ENCODE data around the gene ATXN7L3B. TPM values are rescaled to one million over a fixed set of nuclear protein-coding genes. Genes with fewer than 3 reads are reported as not detected.

ATXN7L3B gene
- total and polyA plus RNA-seq, 2 experiments from 2014 or later, result 14.0 to 40.8 TPM

DNA sequence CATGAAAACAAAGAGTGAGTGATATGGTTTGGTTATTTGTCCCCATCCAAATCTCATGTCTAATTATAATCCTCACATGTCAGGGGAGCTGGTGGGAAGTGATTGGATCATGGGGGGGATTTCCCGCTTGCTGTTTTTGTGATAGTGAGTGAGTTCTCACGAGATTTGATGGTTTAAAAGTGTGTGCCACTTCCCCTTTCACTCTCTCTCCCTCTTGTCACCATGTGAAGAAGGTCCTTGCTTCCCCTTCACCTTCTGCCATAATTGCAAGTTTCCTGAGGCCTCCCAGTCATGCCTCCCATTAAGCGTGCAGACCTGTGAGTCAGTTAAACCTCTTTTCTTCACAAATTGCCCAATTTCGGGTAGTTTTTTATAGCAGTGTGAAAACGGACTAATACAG, 2.1 kb upstream of the ATXN7L3B start:
- H3K27me3 Mint-ChIP-seq (ENCODE audit: insufficient read depth, low read depth, poor library complexity), result peaks cover 8% of the 10 kb centered on the region

DNA sequence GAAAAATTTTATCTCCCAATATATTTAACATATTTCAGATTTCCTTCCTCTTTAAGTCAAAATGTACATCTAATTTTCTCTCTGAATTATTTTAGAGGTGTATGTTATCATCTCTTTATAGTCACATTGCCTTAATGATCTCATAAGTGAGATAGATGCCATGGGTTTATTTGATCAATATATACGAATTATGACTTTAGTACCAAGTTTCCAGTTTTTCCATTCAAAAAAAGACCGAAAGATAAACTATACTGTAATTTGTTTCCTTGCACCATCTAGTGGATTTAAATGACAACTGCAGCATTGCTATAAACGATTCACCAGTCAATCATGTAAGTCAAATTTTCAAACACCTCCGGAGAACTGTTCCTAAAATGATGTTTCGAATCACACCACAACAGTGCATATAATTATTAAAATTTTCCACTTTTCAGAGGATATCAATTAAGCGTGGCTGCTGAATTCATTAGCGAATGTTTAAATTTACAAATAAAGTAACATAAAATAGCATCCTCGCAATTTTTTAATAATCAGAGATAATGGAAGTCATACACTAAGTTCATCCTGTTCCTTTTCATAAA, 419 bp upstream of the ATXN7L3B start:
- H3K4me3 ChIP-seq, result peak overlapping the region; percentile 87
- no peaks in the 10 kb centered on the region for H3K27me3 ChIP-seq (ENCODE audit: insufficient read depth)
- 0 out of 2 replicates have a peak overlapping the region, but pooled peaks have one; percentile 15 for H2AFZ ChIP-seq
- Mint-ChIP-seq H3K4me3 (peak overlapping the region; percentile 99), H3K27ac (peak overlapping the region; percentile 99), H3K9me3 (no peaks in the 10 kb centered on the region), H3K27me3 (ENCODE audit: insufficient read depth, low read depth, poor library complexity) (peaks cover 8% of the 10 kb centered on the region), H3K36me3 (ENCODE audit: low read depth) (peaks cover 32% of the 10 kb centered on the region), H3K4me1 (peaks cover 41% of the 10 kb centered on the region)
- peak overlapping the region; percentile 78 for H3K27ac ChIP-seq (ENCODE audit: low read depth)
- no peaks in the 10 kb centered on the region for H3K36me3 ChIP-seq (ENCODE audit: insufficient read depth)
- peaks cover 5% of the 10 kb centered on the region for H3F3A ChIP-seq (replicated peaks; ENCODE audit: low read depth)
- TF ChIP-seq, protein P1, sequence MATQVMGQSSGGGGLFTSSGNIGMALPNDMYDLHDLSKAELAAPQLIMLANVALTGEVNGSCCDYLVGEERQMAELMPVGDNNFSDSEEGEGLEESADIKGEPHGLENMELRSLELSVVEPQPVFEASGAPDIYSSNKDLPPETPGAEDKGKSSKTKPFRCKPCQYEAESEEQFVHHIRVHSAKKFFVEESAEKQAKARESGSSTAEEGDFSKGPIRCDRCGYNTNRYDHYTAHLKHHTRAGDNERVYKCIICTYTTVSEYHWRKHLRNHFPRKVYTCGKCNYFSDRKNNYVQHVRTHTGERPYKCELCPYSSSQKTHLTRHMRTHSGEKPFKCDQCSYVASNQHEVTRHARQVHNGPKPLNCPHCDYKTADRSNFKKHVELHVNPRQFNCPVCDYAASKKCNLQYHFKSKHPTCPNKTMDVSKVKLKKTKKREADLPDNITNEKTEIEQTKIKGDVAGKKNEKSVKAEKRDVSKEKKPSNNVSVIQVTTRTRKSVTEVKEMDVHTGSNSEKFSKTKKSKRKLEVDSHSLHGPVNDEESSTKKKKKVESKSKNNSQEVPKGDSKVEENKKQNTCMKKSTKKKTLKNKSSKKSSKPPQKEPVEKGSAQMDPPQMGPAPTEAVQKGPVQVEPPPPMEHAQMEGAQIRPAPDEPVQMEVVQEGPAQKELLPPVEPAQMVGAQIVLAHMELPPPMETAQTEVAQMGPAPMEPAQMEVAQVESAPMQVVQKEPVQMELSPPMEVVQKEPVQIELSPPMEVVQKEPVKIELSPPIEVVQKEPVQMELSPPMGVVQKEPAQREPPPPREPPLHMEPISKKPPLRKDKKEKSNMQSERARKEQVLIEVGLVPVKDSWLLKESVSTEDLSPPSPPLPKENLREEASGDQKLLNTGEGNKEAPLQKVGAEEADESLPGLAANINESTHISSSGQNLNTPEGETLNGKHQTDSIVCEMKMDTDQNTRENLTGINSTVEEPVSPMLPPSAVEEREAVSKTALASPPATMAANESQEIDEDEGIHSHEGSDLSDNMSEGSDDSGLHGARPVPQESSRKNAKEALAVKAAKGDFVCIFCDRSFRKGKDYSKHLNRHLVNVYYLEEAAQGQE (IDR thresholded peaks at IDR 0.05; ENCODE audit: unreplicated experiment), result no peak
- TF ChIP-seq, protein P2, sequence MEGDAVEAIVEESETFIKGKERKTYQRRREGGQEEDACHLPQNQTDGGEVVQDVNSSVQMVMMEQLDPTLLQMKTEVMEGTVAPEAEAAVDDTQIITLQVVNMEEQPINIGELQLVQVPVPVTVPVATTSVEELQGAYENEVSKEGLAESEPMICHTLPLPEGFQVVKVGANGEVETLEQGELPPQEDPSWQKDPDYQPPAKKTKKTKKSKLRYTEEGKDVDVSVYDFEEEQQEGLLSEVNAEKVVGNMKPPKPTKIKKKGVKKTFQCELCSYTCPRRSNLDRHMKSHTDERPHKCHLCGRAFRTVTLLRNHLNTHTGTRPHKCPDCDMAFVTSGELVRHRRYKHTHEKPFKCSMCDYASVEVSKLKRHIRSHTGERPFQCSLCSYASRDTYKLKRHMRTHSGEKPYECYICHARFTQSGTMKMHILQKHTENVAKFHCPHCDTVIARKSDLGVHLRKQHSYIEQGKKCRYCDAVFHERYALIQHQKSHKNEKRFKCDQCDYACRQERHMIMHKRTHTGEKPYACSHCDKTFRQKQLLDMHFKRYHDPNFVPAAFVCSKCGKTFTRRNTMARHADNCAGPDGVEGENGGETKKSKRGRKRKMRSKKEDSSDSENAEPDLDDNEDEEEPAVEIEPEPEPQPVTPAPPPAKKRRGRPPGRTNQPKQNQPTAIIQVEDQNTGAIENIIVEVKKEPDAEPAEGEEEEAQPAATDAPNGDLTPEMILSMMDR (conservative IDR thresholded peaks at IDR 0.05; ENCODE audit: low read depth in 2 of 2), result peak; percentile 56 to 84
- TF ChIP-seq POLR2AphosphoS5 (IDR thresholded peaks at IDR 0.05; ENCODE audit: low read depth), result no peak
- TF ChIP-seq CREB1 (CRISPR knock-in tag; IDR thresholded peaks at IDR 0.05; ENCODE audit: low read depth), result no peak
- peak overlapping the region; percentile 73 for H3K4me2 ChIP-seq
- 0 out of 2 replicates have a peak, but pooled peaks cover 6% of the 10 kb centered on the region for H4K20me1 ChIP-seq (replicated peaks; ENCODE audit: insufficient read depth)
- peaks cover 42% of the 10 kb centered on the region for H3K79me2 ChIP-seq (replicated peaks; ENCODE audit: insufficient read depth)
- H3K9me2 ChIP-seq (ENCODE audit: insufficient read depth), result no peaks in the 10 kb centered on the region
- DNase-seq (ENCODE audit: low spot score), result peak; percentile 62
- H3K4me1 ChIP-seq (ENCODE audit: insufficient read depth), result peaks cover 31% of the 10 kb centered on the region
- no peak for ATAC-seq

More for the DNA sequence above, 2.1 kb upstream of the ATXN7L3B start:
- ATAC-seq, result no peak
- Histone ChIP-seq H2AFZ (peak overlapping the region; percentile 43; the same call in 1 of the 2 replicates), H3F3A (replicated peaks; ENCODE audit: low read depth) (peaks cover 5% of the 10 kb centered on the region), H3K36me3 (ENCODE audit: insufficient read depth) (no peaks in the 10 kb centered on the region), H3K4me3 (no peak overlapping the region), H3K9me2 (ENCODE audit: insufficient read depth) (no peaks in the 10 kb centered on the region), H3K27ac (ENCODE audit: low read depth) (no peak overlapping the region), H4K20me1 (replicated peaks; ENCODE audit: insufficient read depth) (0 out of 2 replicates have a peak, but pooled peaks cover 6% of the 10 kb centered on the region), H3K27me3 (ENCODE audit: insufficient read depth) (no peaks in the 10 kb centered on the region), H3K79me2 (replicated peaks; ENCODE audit: insufficient read depth) (peaks cover 26% of the 10 kb centered on the region), H3K4me1 (ENCODE audit: insufficient read depth) (peaks cover 19% of the 10 kb centered on the region), H3K4me2 (no peak overlapping the region)
- Mint-ChIP-seq H3K4me1 (peaks cover 24% of the 10 kb centered on the region), H3K4me3 (no peak overlapping the region), H3K36me3 (ENCODE audit: low read depth) (peaks cover 26% of the 10 kb centered on the region), H3K27ac (no peak overlapping the region), H3K9me3 (no peaks in the 10 kb centered on the region)
- TF ChIP-seq JUNB (IDR thresholded peaks at IDR 0.05; ENCODE audit: unreplicated experiment), result no peak
- TF ChIP-seq STAT1 (IDR thresholded peaks at IDR 0.05; ENCODE audit: unreplicated experiment), result no peak
- TF ChIP-seq EZH2 (IDR thresholded peaks at IDR 0.05; ENCODE audit: low read depth, unreplicated experiment), result no peak
- TF ChIP-seq POLR2AphosphoS5 (IDR thresholded peaks at IDR 0.05; ENCODE audit: low read depth), result no peak
- TF ChIP-seq ZNF114 (CRISPR knock-in tag; IDR thresholded peaks at IDR 0.05), result no peak
- no peak for DNase-seq (ENCODE audit: low spot score)

Data from GM23338 (cell line).